Bronchus fibroblast of lung (primary cell): ENCODE data around the gene CGA. TPM values are rescaled to one million over a fixed set of nuclear protein-coding genes. Genes with fewer than 3 reads are reported as not detected.

Experiments used
- total RNA-seq: library from RNA; depleted of rRNA; stranded (reverse); fragments of >200 nt; gene quantifications from 2 replicates; pipeline ENCODE4 v1.2.3, GENCODE V29; 2015

Gene CGA
- not detected in 2 replicates for total RNA-seq

DNA sequence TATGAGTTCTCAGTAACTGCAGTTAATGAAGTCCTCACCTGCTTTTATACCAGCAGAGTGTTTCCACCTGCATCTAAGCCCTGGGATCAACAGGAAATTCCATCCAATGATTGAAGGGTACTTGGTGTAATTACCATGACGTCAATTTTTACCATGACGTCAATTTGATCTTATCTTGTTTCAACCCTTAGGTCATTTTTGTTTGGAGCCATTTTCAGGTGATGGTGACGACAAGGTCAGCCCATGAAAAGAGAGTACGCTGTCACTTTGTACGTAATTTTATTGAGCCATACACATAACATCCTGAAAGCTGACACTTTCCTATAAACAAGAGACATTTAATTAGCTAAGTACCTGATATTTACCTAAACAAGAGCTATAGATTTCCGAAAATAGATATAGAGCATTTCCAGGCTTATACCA lies at the start of gene CGA:
CGA (minus strand) TSS at position 20 of the 423 bp plus-strand sequence. CDS start 6,906 bp downstream, outside the sequence.

Other genes with a start within 250 kb of the CGA start
- not detected in 2 replicates for gene HTR1E, start 157.6 kb downstream of the CGA start, total RNA-seq
- gene ZNF292, start 60.5 kb upstream of the CGA start, total RNA-seq, result 5.7 and 5.8 TPM in 2 replicates
- gene SMIM8, start 227.5 kb upstream of the CGA start, total RNA-seq, result 4.0 and 5.2 TPM in 2 replicates
- not detected in 2 replicates for gene GJB7, start 234.2 kb upstream of the CGA start, total RNA-seq
- 0.34 and 0.74 TPM in 2 replicates for gene C6orf163, start 249.7 kb upstream of the CGA start, total RNA-seq